GM19467 (cell line): Measurements from ENCODE around the gene HPS3.
"Not testable (repeated sequence)": the region's sequence is repeated elsewhere in the genome, so short reads cannot be mapped to it uniquely, and the experiment has no call there.

Source experiments
- ATAC-seq: cut with Tn5 transposase; IDR thresholded peaks from one replicate; pipeline ENCODE4 v1.9.1; 2021; ENCODE audit warnings: mild to moderate bottlenecking, moderate library complexity; ENCODE audit not compliant: unreplicated experiment

The HPS3 gene

DNA sequence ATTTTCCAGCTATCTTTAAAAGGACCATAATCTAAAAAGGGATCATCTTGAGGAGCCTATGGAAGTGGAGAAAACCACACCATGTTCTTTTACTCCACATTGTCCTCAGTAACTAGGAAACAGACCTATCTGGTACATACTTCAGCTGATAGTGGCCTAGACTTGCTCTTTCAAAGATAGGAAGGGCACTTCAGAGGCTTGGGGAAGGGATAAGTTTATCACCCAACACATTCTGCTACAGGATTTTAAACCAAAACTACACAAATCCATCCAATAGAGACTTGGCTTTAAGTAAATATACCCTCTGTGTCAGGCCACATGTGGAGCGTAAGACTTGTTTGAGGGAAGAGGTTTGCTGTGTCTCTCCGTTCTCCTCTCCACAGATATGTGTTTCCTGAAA lies 56.8 kb downstream of the HPS3 start:
- no peak for ATAC-seq

DNA sequence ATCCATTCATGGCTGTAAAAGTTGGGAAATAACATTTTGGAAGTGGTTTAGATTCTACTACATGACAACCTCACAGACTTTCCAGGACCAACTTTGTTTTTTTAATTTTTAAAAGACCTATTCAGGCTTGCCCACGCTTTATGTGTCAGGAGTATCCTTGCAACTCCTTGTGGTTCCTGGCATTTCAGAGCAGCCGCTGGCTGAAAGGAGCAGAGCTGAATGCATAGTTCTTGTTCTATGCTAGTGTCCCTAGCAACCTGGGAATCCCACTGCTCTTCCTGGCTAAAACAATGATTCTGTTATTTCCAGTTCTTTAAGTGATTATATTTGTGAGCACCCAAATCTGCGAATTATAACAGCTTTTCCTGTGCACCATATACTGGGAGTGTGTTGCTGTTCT lies 57.3 kb downstream of the HPS3 start:
- ATAC-seq = no peak

DNA sequence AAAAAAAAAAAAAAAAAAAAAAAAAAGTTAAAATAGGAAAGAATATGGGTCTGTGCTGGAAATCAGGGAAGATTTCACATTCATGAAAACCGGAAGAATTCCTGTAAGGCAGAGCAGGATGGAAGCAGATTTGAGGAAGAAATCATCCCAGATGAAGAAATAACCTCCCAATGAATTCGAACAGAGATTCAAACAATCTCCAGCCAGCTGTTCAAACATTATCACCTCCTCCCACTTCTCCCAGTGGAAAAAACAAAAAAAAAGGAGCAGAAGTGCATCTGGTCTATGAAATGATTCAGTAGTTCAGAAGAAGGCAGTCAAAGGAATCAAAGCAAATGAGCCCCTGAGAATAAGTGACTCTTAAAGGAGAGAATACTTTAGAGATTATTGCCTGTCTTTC lies 59.1 kb downstream of the HPS3 start:
- ATAC-seq = no peak

DNA sequence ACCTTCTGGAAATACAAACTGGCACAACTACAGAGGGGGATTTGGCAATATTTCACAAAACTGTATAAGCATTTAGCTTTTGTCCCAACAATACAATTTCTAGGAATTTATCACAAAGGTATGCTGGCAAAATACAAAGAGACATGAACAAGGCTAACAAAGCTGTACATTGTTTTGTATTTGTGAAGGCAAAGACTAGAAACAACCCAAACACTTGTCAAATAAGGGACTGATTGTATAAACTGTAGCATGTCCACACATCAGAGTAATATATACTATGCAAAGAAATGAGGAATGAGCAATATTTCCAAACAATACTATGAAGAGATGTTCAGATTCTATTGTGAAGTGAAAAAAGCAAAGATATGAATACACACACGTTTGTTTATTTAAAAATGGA lies 65.8 kb downstream of the HPS3 start:
- ATAC-seq = no peak

DNA sequence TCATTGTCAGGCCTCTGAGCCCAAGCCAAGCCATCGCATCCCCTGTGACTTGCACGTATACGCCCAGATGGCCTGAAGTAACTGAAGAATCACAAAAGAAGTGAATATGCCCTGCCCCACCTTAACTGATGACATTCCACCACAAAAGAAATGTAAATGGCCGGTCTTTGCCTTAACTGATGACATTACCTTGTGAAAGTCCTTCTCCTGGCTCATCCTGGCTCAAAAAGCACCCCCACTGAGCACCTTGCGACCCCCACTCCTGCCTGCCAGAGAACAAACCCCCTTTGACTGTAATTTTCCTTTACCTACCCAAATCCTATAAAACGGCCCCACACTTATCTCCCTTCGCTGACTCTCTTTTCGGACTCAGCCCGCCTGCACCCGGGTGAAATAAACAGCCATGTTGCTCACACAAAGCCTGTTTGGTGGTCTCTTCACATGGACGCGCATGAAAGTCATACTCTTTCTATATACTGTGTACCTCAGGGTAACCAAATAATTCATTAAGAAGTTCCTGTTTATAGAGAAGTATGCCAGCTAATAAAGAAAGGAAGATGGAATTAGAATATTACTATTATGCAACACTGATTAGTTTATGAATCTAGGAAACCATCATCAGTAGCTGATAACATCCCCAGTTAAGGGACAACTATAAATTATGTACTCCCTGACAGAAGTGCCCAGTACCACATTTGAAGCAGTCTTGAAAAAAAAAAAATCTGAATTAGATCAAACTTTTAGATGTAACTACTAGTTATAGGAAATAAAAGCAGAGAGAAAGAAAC lies 67.6 kb downstream of the HPS3 start:
- not testable (repeated sequence) for ATAC-seq

DNA sequence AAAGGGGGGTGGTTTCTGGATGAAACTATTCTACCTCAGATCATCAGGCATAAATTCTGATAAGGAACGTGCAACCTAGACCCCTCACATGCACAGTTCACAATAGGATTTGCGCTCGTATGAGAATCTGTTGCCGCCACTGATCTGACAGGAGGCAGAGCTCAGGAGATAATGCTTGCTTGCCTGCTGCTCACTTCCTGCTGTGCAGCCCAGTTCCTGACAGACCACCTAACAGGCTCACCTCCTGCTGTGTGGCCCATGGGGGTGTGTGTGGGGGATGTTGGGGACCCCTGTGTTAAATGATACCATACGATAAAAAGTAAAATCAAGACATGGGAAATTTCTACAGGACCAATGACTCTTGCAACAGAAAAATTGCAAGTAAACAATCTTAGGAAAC lies 68.2 kb downstream of the HPS3 start:
- ATAC-seq = no peak

DNA sequence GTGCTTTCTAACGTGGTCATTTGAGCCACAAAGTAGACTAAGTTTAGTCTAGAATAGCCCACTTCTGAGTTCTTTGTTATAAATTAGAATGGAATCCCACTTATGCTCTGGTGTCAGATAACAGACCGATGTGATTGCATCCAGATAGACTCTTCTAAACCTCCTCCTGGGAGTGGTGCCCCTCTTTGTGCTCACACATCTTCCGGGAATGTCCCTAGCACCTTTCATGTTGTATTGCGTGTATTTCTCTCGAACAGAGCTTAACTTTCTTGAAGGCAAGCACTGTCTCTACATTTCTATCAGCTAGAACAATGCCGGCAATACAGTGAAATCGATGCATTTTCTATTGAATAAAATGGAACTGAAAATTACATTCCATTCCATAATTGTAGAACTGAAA lies 69.2 kb downstream of the HPS3 start:
- no peak for ATAC-seq

DNA sequence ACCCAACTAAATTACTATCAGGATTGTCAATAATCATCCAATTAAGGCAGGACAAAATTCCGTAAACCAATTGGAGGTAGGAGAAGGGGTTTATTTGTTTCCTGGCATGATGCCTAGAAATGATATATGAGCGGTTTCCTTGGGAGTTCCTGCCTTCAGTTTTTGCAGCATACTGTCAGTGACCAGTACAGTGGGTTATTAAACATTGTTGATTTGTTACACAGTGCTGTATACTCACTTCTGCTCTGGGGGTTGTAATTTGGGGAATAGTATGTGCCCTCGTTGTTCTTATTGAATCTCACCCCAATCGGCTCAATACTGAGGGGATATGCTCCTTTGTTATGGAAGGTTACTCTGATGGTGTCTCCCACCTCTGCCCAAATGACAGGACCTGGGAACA lies 70.0 kb downstream of the HPS3 start:
- no peak for ATAC-seq

DNA sequence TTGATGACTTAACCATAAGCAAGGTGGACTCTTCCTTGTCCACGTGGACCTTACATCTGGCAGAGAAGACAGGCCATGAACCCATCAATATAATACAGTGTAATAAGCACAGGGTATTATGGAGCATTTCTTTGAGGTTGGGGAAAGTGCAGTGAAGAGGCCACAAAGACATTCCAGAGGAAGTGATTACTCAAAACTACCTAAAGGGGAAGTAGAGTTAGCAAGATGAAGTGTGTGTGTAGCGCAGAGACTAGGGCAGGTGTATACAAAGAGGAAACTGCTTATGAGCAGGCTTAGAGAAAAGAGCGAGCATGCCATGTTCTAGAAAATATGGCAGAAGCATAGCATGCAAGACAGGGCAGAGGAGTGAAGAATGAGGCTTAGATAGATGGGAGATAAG lies 74.3 kb downstream of the HPS3 start:
- ATAC-seq = peak; percentile 97

DNA sequence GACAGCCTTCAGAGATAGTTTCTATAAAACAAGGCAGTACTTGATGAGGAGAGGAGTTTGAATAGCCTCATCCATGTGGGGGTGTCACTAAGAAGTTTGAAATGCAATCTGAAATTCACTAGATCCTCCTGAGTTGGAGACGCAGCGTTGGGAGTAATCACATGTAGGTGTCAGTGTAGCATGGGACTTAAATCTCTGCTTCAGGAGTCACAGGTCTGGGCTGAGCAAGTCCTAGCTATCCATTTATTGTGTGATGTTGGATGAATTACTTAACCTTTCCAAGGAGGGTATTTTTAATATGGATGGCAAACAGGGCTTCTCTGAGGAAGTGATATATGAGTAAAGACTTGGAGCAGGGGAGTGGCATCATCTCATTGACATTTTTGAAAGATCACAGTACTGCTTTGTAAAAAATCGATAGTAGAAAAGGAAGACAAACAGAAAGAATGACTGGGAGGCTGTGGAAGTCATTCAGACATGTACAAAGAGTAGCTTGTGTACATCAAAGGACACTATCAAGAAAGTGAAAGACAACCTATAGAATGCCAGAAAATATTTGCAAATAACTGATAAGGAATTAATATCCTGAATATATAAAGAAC lies 75.1 kb downstream of the HPS3 start:
- no peak for ATAC-seq

DNA sequence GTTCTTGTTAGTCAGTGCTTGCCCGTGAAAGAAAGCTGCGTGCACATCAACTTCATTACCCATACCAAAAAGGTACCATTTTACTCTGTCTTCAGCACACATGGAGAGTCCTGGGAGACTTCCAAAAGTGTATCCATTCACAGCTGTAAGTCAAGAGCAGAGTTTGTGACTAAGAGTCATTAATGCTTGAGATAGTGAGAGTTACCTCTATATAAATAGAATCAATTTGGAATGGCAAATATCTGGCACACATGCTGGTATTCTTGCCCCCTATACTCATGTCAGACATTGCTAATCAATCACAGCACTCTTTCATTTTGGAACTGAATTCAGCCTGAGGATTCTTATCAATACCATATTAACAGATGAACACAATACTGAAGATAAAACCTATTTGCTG lies 78.0 kb downstream of the HPS3 start:
- no peak for ATAC-seq

DNA sequence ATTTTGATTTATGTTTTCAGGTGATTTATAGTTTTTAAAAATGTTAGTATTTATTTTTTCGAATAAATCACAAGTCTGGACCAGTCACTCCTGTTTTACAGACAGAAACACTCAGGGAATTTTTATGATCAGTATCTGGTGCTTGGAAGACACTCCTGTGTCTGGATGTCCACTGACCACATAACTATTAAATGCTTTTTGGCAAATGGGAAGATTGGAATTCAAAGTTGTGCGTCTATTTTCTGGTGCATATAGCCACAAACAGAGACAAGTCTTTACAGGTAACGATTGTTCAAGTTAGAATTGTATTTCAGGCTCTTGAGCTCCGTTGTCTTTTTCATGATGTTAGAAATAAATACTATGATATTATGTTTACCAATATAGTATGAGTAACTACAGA lies 80.0 kb downstream of the HPS3 start:
- ATAC-seq = no peak

DNA sequence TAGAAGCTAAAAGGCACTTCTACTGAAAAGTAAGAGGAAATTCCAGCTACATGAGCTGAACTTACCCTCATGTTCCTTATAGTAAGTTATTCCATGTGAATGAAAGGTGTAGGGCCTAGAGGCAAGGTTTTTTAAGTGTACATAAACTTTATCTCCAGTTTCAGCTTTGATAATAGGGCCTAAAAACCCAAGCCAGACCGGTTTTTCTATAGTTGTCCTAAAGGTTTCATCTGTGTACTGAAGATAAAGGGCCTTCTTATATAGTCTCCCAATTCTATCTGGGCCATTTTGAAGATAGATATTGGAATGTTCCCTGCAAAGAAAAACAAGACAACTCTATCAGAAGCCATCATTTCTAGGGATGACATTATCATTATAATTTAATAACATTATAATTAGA lies 82.9 kb downstream of the HPS3 start:
- no peak for ATAC-seq

DNA sequence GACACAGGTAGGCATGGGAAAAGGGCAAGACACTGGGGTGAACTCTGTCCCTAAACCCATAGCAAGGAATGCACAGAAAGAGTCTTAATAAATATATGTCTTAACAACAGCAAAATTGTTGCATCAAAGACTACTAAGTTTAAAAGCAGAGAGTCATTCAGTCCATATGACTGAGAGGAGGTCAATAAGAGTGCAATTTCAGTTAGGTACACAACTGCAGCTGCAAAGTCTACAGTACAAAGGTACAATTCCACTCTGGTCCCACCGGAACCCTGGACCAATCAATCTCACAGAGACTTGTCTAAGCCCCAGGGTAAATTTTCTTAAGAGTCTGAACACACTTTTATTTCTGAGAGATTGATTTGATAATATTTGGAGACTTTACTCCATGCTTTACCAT lies 85.3 kb downstream of the HPS3 start:
- no peak for ATAC-seq

DNA sequence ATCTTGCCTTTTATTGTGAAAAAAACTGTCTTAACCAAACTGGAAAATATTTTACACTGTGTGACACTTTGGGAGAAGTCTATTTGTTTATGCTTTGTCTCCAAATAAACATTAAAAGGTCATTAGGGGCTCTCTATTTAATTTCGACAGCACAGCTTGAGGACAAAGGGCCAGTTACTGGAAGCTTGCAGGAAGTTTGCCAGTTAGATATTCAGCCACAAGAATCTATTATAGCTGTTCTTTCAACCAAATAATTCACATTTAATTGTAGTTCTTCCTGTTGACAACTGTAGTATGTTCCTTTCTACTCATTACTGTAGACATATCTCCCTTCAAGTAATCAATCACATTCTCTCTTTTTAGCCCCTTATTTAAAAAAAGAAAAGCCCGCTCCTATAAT lies 86.1 kb downstream of the HPS3 start:
- no peak for ATAC-seq

DNA sequence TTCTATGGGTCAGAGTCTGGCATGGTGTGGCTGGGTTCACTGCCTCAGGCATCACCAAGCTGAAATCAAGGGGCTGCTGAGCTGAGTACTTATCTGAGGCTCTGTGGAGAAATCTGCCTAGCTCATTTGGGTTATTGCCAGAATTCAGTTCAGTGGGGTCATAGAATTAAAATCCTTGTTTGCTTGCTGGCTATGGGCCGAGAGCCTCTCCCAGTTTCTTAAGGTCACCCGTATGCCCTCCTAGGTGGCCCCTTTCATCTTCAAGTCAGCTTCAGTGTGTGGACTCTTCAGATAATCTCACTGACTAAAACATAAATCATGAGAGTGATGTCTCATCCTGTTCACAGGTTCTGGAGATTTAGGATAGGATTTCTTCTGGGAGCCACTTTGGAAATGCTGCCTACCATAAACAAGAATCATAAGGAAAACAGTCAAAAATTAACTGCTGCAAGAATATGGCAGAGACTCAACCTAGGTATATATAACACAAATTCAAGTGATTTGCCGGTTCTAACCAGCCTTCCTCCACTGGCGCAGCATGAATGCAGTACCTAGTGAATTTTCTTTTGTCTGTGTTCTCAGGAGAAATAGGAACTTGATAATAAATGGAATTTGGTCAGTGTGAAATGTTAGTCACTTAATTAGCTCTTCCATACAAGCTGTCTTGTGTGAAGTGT lies 86.9 kb downstream of the HPS3 start:
- ATAC-seq = no peak

DNA sequence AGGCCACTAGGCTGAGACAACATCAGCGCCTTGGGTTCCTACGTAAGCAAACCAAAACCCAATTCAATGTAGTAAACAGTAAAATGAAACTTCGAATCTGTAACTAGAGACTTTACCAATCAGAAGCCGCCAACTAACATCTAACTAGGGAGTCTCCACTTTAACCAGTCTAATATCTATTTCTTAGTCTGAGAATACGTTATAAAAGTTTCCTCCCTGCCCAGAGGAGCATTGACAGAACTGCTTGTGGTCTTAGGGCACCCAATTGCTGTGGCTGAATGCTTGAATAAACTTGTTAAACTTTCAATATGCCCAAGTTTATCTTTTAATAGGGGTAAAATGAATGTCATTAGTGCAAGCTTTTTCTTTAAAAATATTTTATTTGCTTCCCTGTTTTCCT lies 87.9 kb downstream of the HPS3 start:
- ATAC-seq = no peak

DNA sequence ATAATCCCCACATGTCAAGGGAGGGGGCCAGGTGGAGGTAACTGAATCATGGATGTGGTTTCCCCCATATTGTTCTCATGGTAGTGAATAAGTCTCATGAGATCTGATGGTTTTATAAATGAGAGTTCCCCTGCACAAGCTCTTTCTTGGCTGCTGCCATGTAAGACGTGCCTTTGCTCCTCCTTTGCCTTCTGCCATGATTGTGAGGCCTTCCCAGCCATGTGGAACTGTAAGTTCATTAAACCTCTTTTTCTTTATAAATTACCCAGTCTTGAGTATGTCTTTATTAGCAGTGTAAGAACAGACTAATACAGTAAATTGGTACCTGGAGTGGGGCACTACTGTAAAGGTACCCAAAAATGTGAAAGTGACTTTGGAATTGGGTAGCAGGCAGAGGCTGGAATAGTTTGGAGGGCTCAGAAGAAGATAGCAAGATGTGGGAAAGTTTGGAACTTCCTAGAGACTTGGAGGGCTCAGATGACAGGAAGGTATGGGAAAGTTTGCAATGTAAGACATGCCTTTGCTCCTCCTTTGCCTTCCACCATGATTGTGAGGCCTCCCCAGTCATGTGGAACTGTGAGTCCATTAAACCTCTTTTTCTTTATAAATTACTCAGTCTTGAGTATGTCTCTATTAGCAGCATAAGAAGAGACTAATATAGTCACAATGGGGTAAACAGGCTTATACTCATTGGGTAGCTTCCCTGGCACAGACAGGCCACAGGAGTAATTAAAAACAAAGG lies 90.1 kb downstream of the HPS3 start:
- not testable (repeated sequence) for ATAC-seq

DNA sequence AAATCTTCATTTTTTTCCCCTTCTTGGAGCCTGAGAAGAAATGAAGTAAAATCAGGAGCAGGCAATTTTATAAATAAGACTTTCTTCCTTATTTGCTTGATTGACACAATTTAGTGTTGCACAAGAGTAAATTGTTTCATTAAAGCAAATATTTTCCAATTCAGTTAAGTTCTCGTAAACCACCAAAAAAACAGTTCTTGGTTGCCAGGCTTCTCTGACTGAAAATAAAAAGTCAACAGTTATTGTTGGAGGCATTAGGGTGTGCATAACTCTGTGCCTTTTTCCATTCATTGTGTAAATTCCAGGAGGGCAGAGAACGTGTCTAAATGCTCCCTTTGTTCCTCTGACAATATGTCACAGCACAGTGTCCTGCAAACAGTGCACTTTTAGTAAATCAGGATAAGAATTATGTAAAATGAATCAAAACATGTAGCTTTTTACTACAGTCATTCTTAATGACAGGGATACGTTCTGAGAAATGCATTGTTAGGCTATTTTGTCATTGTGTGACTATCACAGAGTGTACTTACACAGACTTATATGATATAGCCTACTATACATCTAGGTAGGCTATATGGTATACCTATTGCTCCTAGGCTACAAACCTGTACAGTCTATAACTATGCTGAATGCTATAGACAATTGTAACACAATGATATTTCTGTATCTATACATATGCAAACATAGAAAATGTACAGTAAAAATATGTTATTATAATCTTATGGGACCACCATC lies 92.5 kb downstream of the HPS3 start, which contains the start of gene CP:
Gene CP, minus strand, starts transcription at position 47 of the 735 bp plus-strand sequence. Its CDS starts 37 bp downstream, at position 10.
- no peak for ATAC-seq
